Esophagus muscularis mucosa (tissue), 4 donors: ENCODE data around the gene UBTFL1.
"Not testable (repeated sequence)": the region's sequence is repeated elsewhere in the genome, so short reads cannot be mapped to it uniquely, and the experiment has no call there.

Source experiments
- EP300 ChIP-seq: sonication (generic); formaldehyde crosslinking; IDR thresholded peaks from one replicate; pipeline ENCODE4 v1.6.1; 2017; ENCODE audit warnings: antibody characterized with exemption
- POLR2A ChIP-seq: fragments of 450-650 bp; IDR thresholded peaks from one replicate; pipeline ENCODE4 v1.6.1; 2017; ENCODE audit warnings: antibody characterized with exemption, moderate library complexity, mild to moderate bottlenecking, low read depth
- TF ChIP-seq, protein P1 (sequence below), 3 experiments: fragments of 200-600 bp in 2 of 3; fragments of 450-650 bp in 1 of 3; sonication (generic) in 2 of 3; IDR thresholded peaks; one replicate each; pipeline ENCODE4 v1.5.1; 2017 to 2019; ENCODE audit warnings: antibody characterized with exemption in 3 of 3, mild to moderate bottlenecking in 2 of 3, moderate library complexity in 1 of 3

DNA sequence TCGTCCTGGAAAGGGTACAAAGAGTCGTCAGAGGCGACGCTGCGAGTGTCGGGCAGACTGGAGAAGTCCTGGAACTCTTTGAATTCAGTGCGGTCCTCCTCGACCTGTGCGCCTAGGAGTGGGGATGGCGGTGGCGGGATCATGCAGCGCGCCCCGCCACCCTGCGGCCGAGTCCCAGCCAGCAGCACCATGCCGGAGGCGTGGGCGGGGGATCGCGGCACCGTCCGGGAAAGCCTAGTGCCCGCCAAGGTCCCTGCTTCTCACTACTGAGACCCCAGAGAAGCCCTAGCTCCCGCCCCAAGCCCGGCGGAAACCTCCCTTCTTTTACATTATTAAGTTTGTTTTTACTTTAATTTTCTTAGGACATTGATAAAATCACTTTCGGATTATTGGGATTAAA is 32.2 kb upstream of the UBTFL1 start:
- not testable (repeated sequence) for TF ChIP-seq POLR2A, EP300
- TF ChIP-seq, protein P1, sequence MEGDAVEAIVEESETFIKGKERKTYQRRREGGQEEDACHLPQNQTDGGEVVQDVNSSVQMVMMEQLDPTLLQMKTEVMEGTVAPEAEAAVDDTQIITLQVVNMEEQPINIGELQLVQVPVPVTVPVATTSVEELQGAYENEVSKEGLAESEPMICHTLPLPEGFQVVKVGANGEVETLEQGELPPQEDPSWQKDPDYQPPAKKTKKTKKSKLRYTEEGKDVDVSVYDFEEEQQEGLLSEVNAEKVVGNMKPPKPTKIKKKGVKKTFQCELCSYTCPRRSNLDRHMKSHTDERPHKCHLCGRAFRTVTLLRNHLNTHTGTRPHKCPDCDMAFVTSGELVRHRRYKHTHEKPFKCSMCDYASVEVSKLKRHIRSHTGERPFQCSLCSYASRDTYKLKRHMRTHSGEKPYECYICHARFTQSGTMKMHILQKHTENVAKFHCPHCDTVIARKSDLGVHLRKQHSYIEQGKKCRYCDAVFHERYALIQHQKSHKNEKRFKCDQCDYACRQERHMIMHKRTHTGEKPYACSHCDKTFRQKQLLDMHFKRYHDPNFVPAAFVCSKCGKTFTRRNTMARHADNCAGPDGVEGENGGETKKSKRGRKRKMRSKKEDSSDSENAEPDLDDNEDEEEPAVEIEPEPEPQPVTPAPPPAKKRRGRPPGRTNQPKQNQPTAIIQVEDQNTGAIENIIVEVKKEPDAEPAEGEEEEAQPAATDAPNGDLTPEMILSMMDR (IDR thresholded peaks at IDR 0.05): not testable (repeated sequence)
